GM15510 (cell line): Measurements from ENCODE around the gene NEIL1.

Experiments
- POLR2A ChIP-seq: IDR thresholded peaks from 3 replicates; pipeline ENCODE4 v1.6.1; 2011; ENCODE audit warnings: borderline replicate concordance; ENCODE audit not compliant: insufficient read length; ENCODE audit errors: extremely low read depth

Gene NEIL1

GRCh38 chr15:75346796-75347221, at the start of gene NEIL1:
TSS of gene NEIL1 (plus strand) at chr15:75347039. CDS start at chr15:75348906, 1,867 bp downstream.
- TF ChIP-seq POLR2A, result no peak

- TF ChIP-seq POLR2A, result no peak
These were observed 44.5 kb upstream of the NEIL1 start for GRCh38 chr15:75302318-75302717.

- TF ChIP-seq POLR2A, result no peak
These were observed 40.7 kb upstream of the NEIL1 start for GRCh38 chr15:75306188-75306587.

- no peak for TF ChIP-seq POLR2A
These were observed 39.0 kb upstream of the NEIL1 start for GRCh38 chr15:75307778-75308390.

GRCh38 chr15:75309711-75310110, 37.1 kb upstream of the NEIL1 start:
- no peak for TF ChIP-seq POLR2A

GRCh38 chr15:75313116-75313845, 33.6 kb upstream of the NEIL1 start:
- no peak for TF ChIP-seq POLR2A

- TF ChIP-seq POLR2A, result no peak
These were observed 32.1 kb upstream of the NEIL1 start for GRCh38 chr15:75314552-75315290.

GRCh38 chr15:75321711-75322110, 25.1 kb upstream of the NEIL1 start:
- TF ChIP-seq POLR2A, result no peak

GRCh38 chr15:75325922-75326321, 20.9 kb upstream of the NEIL1 start:
- no peak for TF ChIP-seq POLR2A

GRCh38 chr15:75327005-75327404, 19.8 kb upstream of the NEIL1 start:
- no peak for TF ChIP-seq POLR2A

GRCh38 chr15:75327491-75327890, 19.3 kb upstream of the NEIL1 start:
- TF ChIP-seq POLR2A, result no peak

- TF ChIP-seq POLR2A, result no peak
These were observed 18.1 kb upstream of the NEIL1 start for GRCh38 chr15:75328493-75329314.

- TF ChIP-seq POLR2A, result no peak
These were observed 17.3 kb upstream of the NEIL1 start for GRCh38 chr15:75329571-75329970.

GRCh38 chr15:75335313-75335704, 11.5 kb upstream of the NEIL1 start:
- no peak for TF ChIP-seq POLR2A
